ENCODE measurements around the gene SLN. TPM values are rescaled to one million over a fixed set of nuclear protein-coding genes. Genes with fewer than 3 reads are reported as not detected.
"Not testable (repeated sequence)": the region's sequence is repeated elsewhere in the genome, so short reads cannot be mapped to it uniquely, and the experiment has no call there.

SLN gene
- 10 to 100 TPM in 1 of 5 donors, 1 to 10 TPM in 2, under 1 TPM in 1, not detected in 1; 0.30 to 92.3 (median 1.8) TPM for polyA plus RNA-seq (ENCODE audit: insufficient read depth in 1 of 5, insufficient read length in 5 of 5, low replicate concordance in 1 of 5)
- long read RNA-seq, donor 1, result 0 reads
- long read RNA-seq, donor 2, result 0 reads
- long read RNA-seq, donor 3, result 0 reads
- long read RNA-seq, donor 4, partial matches to known transcripts, result 0 of 1 reads
- long read RNA-seq, donor 4, other reads (novel, unspliced or antisense), result 0 of 1 reads
- long read RNA-seq, donor 5, transcript SLN-201 (2 exons, 722 nt), result major isoform, 5 of 5 reads
- long read RNA-seq, donor 5, partial matches to known transcripts, result 0 of 5 reads
- long read RNA-seq, donor 5, other reads (novel, unspliced or antisense), result 0 of 5 reads
- long read RNA-seq, donor 6, transcript SLN-201 (2 exons, 722 nt), result major isoform, 6 of 6 reads
- long read RNA-seq, donor 6, partial matches to known transcripts, result 0 of 6 reads
- long read RNA-seq, donor 6, other reads (novel, unspliced or antisense), result 0 of 6 reads
- long read RNA-seq, donor 7, transcript SLN-201 (2 exons, 722 nt), result major isoform, 26 of 42 reads
- long read RNA-seq, donor 7, partial matches to known transcripts, result 16 of 42 reads
- long read RNA-seq, donor 7, other reads (novel, unspliced or antisense), result 0 of 42 reads
- long read RNA-seq, donor 8, result 0 reads

GRCh38 chr11:107711861-107712755 is at the start of gene SLN:
SLN (minus strand) TSS chr11:107712056.
- DNase-seq, result no peak

GRCh38 chr11:107758719-107759355 is 47.0 kb upstream of the SLN start:
- DNase-seq, result not testable (repeated sequence)

GRCh38 chr11:107757661-107758060 is 45.8 kb upstream of the SLN start:
- DNase-seq, result no peak

GRCh38 chr11:107756553-107756952 is 44.7 kb upstream of the SLN start:
- no peak for DNase-seq

- DNase-seq, result no peak
Observed at GRCh38 chr11:107752949-107753822, 41.3 kb upstream of the SLN start.

GRCh38 chr11:107752508-107752907 is 40.7 kb upstream of the SLN start:
- DNase-seq, result no peak

GRCh38 chr11:107751082-107751481 is 39.2 kb upstream of the SLN start:
- DNase-seq, result no peak

- DNase-seq, result no peak
Observed at GRCh38 chr11:107750313-107750712, 38.5 kb upstream of the SLN start.

- no peak for DNase-seq
Observed at GRCh38 chr11:107747622-107748021, 35.8 kb upstream of the SLN start.

GRCh38 chr11:107744736-107745135 is 32.9 kb upstream of the SLN start:
- DNase-seq, result no peak

- no peak for DNase-seq
Observed at GRCh38 chr11:107743191-107743590, 31.3 kb upstream of the SLN start.

- DNase-seq, result no peak
Observed at GRCh38 chr11:107741044-107741823, 29.4 kb upstream of the SLN start.

GRCh38 chr11:107740271-107740670 is 28.4 kb upstream of the SLN start:
- no peak for DNase-seq

GRCh38 chr11:107736546-107736945 is 24.7 kb upstream of the SLN start:
- DNase-seq, result no peak

GRCh38 chr11:107733518-107733917 is 21.7 kb upstream of the SLN start:
- DNase-seq, result no peak

GRCh38 chr11:107732689-107733051 is 20.8 kb upstream of the SLN start:
- DNase-seq, result no peak

- no peak for DNase-seq
Observed at GRCh38 chr11:107731941-107732688, 20.3 kb upstream of the SLN start.

GRCh38 chr11:107722662-107723061 is 10.8 kb upstream of the SLN start:
- DNase-seq, result no peak

GRCh38 chr11:107721207-107721606 is 9.4 kb upstream of the SLN start:
- DNase-seq, result no peak

Measured in right lung (tissue), 10 donors.